Activated T-cell treated with anti-CD3 and anti-CD28 coated beads for 24 hours (primary cell): ENCODE measurements around the gene THSD7B.

Source experiments
- DNase-seq: peaks from one replicate; pipeline ENCODE4 v3.0.0-alpha.2; 2020; ENCODE audit warnings: low read depth

THSD7B gene

GRCh38 chr2:137193401-137193800 is 428.1 kb downstream of the THSD7B start:
- no peak for DNase-seq

GRCh38 chr2:137194111-137194510 is 428.8 kb downstream of the THSD7B start:
- no peak for DNase-seq

- no peak for DNase-seq
These were observed 434.4 kb downstream of the THSD7B start for GRCh38 chr2:137199751-137200150.

DNA sequence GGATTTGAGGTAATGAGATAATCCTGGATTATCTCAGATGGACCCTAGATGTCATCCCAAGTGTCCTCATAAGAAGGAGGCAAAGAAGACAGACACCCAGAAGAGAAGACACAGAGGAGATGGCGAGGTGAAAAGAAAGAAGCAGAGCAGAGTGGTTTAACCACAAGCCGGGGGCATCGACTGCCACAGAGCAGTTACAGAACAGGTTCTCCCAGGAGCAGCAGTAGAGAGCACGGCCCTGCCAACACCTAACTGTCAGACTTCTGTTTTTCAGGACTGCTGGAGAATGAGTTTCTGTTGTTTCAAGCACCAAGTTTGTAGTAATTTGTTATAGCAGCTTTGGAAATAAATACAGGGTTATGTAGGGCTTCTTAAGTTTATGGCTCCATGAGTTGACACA is 437.0 kb downstream of the THSD7B start:
- DNase-seq: no peak

DNA sequence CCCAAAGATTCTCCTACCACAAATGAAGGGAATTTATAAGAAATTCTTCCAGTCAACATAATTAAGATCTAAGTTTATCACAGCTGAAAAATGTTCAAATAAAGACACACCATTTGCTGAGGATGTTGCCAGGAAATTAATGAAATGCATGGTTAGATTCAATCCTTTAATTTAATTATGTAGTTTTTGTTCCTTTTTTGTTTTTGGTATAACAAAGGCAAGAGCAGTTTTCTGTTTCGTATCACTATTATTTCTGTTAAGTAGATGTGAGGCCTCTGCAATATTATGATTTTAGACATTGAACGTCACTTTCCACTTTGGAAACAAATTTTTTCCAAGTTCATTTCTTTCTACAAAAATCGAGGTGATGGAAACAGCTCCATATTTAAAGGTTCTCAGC is 440.0 kb downstream of the THSD7B start:
- DNase-seq: no peak

- no peak for DNase-seq
These were observed 440.7 kb downstream of the THSD7B start for GRCh38 chr2:137206069-137206468.

DNA sequence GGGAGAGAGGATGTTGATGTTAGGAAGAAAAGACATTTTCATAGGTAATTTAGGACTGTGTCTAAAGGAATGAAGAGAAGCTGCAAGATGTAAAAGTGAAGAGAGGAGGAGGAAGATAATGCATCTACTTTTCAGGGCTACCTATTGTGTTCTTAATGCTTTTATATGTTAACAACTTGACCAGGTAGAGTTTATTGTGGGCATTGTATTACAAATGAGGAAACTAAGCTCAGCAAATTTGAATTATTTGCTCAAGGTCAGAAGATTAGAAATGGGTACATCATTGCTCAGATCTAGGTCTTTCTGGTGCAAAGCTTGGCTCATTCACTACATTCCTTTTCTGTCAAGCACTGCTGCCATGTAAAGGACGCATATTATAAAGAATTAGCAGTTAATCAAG is 441.7 kb downstream of the THSD7B start:
- no peak for DNase-seq

DNA sequence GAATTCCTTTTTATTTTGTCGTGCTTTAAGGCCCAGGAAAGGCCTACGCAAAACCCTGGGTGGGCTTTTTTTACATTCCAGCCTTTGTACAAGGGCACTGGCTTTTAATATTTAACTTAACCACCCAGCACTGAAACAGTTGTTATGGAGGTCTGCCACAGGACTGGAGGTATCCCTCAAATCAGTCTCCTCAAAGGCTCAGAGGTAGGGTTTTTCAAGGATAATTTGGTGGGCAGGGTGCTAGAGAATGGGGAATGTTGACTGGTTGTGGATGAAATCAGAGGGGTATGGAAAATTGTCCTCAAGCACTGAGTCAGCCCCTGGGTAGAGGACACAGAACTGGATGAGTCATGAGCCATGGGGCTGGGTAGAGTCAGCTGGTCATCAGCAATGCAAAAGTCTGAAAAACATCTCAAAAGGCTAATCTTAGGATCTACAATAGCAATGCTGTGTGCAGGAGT is 443.1 kb downstream of the THSD7B start:
- DNase-seq: no peak

GRCh38 chr2:137210039-137210438 is 444.7 kb downstream of the THSD7B start:
- no peak for DNase-seq

DNA sequence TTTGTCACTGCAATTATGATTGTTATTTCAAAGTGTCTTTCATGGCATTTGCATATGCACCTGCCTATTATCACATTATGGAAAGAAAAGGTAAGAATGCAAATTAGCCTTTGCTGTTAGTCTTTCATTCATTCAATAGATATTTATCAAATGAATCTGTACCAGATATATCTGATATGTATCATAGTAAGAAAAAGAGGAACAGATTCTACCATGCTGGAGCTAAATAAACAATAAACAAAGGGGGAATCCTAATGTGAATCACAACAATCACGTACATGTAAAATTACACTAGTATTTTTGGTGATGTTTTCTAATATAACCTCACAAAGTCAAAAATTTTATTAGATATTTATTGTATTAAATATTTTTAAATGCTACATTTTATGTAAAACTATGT is 446.4 kb downstream of the THSD7B start:
- DNase-seq: no peak

DNA sequence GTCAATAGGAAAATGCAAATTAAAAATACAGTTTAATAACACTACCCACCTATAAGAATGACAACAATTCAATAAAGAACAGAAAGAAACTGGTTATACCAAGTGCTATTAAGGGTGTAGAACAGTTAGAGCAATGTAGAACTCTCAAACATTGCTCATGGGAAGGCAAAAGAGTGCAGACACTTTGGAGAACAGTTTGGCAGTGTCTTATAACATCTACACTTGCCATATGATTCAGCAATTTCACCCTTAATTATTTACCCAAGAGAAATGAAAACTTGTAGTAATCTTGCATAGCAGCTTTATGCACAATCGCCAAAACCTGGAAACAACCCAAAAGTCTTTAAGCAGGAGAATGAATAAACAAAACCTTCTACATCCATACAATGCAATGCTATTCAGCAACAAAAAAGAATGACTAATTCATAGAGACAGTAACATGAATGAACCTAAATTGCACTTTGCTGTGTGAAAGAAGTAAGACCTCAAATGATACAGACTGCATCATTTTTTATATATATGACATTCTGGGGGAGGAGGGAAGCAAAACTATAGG is 455.2 kb downstream of the THSD7B start:
- no peak for DNase-seq

DNA sequence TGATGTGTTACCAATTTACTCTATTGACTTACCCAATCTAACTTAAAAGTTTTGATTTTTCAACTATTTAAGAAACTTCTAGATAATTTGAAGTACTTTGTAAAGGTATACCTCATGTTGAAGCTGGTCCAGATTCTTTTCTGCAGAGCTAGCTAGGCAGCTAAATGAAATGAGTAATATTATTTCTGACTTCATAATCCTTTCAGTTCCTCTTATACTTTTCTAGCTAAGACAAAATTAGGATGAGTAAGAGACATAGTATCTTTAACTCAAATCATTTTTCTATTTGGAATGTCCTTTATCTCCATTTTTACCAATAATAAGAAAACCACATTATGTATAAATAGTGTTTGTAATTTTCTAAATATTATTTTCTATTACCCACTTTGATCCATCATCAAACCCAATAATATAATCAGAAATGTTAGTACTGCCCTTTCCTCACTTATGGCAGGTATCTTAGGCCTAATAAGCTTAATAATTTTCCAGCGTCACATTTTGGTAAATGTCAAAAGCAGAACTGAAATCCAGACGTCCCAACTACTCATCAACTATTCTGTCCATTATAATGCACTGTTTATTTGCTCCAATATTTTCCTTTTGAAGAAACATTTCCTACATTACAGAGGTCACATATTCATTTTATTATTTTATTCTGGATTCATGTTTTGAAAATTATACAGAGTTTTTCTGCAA is 456.6 kb downstream of the THSD7B start:
- DNase-seq: no peak

DNA sequence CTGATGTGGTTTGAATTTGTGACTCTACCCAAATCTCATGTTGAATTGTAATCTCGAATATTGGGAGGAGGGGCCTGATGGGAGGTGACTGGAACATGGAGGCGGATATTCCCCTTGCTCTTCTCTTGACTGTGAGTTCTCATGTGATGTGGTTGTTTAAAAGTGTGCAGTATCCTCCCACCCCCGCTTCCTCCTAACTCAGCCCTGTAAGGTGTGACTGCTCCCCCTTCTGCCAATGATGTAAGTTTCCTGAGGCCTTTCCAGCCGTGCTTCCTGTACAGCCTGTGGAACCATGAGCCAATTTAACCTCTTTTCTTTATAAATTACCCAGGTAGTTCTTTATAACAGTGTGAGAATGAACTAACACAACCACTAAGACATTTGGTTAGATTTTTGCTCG is 458.4 kb downstream of the THSD7B start:
- DNase-seq: no peak

GRCh38 chr2:137228566-137228965 is 463.2 kb downstream of the THSD7B start:
- DNase-seq: no peak

- no peak for DNase-seq
These were observed 464.5 kb downstream of the THSD7B start for GRCh38 chr2:137229834-137230233.

DNA sequence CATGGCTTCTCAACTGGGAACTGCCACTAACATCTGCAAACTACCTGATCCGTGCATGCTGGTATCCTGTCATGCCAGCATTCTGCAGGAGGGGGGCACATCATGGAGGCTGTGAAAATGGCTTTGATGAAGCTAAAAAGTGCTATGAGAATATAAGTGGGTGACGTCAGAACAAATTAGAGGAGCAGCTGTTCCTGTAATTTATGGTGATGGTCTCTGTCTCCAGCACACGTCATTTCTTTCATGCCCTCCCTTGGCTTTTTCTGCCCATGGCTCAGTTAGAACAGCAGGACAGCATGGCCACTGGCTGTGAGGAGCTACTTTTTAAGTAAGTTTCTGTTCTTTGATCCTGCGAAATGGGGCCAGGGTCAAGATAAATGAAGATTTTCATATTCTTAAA is 466.3 kb downstream of the THSD7B start:
- no peak for DNase-seq

DNA sequence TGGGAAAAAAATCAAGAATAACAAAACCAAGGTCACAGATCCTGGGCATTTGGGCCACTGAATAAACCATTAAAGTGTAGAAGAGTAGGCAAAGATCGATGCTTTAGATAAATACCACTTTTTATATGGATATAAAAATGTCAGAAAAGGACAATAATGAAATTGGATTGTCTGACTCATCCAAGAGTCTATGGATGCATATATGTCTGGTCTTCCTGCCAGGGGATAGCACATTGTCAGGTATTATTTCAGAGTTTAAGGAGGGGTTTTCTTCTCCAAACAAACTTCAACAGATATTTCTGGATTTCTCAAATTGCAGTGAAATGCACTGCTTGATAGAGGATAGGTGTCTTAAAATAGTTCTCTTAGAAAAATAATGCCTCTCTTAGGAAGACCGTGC is 466.7 kb downstream of the THSD7B start:
- no peak for DNase-seq

DNA sequence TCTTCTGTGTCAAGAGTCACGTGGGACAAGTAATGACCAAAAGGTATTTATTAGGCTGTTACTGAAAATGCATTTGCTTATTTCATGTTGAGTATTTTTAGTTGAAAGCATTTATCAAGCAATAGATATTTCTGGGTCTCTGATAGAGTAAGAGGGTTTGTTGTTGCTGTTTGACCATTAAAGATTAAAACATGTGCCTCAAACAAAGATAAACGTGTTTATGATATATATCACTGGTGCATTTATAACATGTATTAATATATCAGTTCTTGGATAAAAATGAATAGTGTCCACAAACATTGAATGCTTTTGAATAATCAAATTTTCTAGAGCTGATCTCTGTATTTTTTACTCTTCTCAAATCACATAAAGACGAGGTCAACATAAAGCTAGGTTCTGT is 467.7 kb downstream of the THSD7B start:
- DNase-seq: no peak

- DNase-seq: no peak
These were observed 471.7 kb downstream of the THSD7B start for GRCh38 chr2:137237055-137237454.

DNA sequence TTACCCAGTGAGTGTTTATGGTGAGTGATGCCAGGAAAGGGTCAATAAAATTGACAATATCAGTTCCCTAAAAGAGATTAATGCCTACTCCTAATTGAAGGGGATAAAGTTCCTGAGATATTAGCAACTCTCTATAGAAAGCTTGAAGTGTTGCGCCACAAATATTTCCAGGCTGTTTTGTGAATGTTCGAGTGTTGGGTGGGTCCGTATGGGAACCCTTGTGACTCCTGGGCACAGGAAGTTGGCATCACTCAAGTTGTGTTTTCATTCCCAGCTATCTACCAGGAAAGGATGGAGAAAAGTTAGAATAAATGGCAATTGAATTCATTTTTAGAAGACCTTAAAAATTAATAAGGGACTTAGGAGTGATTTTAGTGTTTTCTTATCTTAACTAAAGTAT is 472.7 kb downstream of the THSD7B start:
- DNase-seq: no peak

GRCh38 chr2:137249463-137250130 is 484.3 kb downstream of the THSD7B start:
- no peak for DNase-seq

DNA sequence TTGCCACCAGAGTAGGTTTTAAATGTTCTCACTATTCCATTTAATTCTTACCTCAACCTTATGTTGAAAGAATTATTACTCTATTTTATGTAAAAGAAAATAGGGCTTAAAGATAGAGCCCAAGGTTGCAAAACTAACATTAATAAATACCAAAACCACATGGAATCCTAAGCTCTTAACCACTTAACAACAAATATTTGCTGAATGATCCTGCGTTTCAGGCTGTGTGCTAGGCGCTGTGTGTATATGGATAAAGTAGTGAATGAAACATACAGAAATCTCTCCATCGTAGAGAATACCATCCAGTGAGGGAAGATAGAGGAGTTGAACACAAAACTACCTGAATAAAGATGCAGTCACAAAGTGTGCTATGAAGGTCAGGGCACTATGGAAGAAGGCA is 485.1 kb downstream of the THSD7B start:
- no peak for DNase-seq

DNA sequence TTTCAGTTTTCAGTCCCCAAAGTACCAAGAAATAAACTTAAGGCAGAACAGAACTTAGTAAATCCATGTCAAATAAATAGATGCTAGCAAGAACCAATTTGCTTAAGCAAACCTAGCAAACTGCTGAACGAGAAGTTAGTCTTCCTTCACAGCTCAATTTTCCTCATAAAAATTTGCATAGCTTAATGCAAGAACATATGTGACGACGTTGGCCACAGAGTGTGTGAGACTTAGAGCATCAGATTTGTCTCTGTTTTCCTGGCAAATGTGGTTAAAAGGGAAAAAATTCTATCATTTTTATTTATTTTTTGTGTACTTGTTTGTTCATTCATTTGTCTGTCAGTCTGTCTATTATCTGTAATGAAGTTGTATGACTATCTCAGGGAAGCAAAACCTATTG is 485.7 kb downstream of the THSD7B start:
- no peak for DNase-seq

- DNase-seq: no peak
These were observed 487.6 kb downstream of the THSD7B start for GRCh38 chr2:137252934-137253333.
